ENCODE results near the gene PHGDH.

The PHGDH gene

GRCh38 chr1:119748040-119748439 lies 36.3 kb downstream of the PHGDH start:
- ChIA-PET POLR2A (interaction anchor here (0.7 to 1.1 kb wide), 2 partner anchors 34 to 36 kb away, joined by 3 read pairs; partner anchors contain the start of gene PHGDH), CTCF (interaction anchor here (1.2 to 1.3 kb wide), 2 partner anchors 14 to 72 kb away, joined by 3 read pairs; no protein-coding TSS in a partner anchor)
- TF ChIP-seq SP1 (IDR thresholded peaks at IDR 0.05) (no peak), NFRKB (IDR thresholded peaks at IDR 0.05) (no peak)
- no peak for DNase-seq (ENCODE audit: extremely low spot score)

GRCh38 chr1:119752592-119752991 lies 40.9 kb downstream of the PHGDH start:
- POLR2A ChIA-PET = no interaction called here
- CTCF ChIA-PET = interaction anchor here (1.1 kb wide), 1 partner anchor 9 kb away, joined by 4 read pairs; no protein-coding TSS in a partner anchor
- TF ChIP-seq CTBP1 (IDR thresholded peaks at IDR 0.05; ENCODE audit: borderline replicate concordance) (no peak), LEF1 (IDR thresholded peaks at IDR 0.05; ENCODE audit: borderline replicate concordance) (no peak), ZNF384 (IDR thresholded peaks at IDR 0.05) (no peak), PKNOX1 (IDR thresholded peaks at IDR 0.05) (no peak), HDGF (IDR thresholded peaks at IDR 0.05; ENCODE audit: borderline replicate concordance) (no peak), FOXK2 (IDR thresholded peaks at IDR 0.05) (no peak), TARDBP (IDR thresholded peaks at IDR 0.05) (no peak), BHLHE40 (IDR thresholded peaks at IDR 0.05; ENCODE audit: borderline replicate concordance) (no peak), SUZ12 (IDR thresholded peaks at IDR 0.05) (no peak), SP1 (IDR thresholded peaks at IDR 0.05) (no peak), NFRKB (IDR thresholded peaks at IDR 0.05) (no peak), FOXM1 (IDR thresholded peaks at IDR 0.05; ENCODE audit: borderline replicate concordance) (no peak), ELF4 (IDR thresholded peaks at IDR 0.05) (no peak)
- DNase-seq (ENCODE audit: extremely low spot score) = no peak

- TF ChIP-seq ZNF384 (IDR thresholded peaks at IDR 0.05) (no peak), SUZ12 (IDR thresholded peaks at IDR 0.05) (no peak), PKNOX1 (IDR thresholded peaks at IDR 0.05) (no peak), SP1 (IDR thresholded peaks at IDR 0.05) (no peak), ARNT (IDR thresholded peaks at IDR 0.05) (no peak), HDGF (IDR thresholded peaks at IDR 0.05; ENCODE audit: borderline replicate concordance) (no peak), BHLHE40 (IDR thresholded peaks at IDR 0.05; ENCODE audit: borderline replicate concordance) (no peak), FOXA1 (IDR thresholded peaks at IDR 0.05) (no peak), FOXK2 (IDR thresholded peaks at IDR 0.05) (no peak), LEF1 (IDR thresholded peaks at IDR 0.05; ENCODE audit: borderline replicate concordance) (no peak)
- no peak for DNase-seq (ENCODE audit: extremely low spot score)
- POLR2A ChIA-PET = no interaction called here
- CTCF ChIA-PET = interaction anchor here (0.5 to 1.1 kb wide), 2 partner anchors 14 to 34 kb away, joined by 3 read pairs; no protein-coding TSS in a partner anchor
Observed at GRCh38 chr1:119758584-119758983, 46.9 kb downstream of the PHGDH start.

GRCh38 chr1:119762409-119762808 lies 50.7 kb downstream of the PHGDH start:
- TF ChIP-seq BHLHE40 (IDR thresholded peaks at IDR 0.05; ENCODE audit: borderline replicate concordance) = no peak
- no peak for TF ChIP-seq FOXM1 (IDR thresholded peaks at IDR 0.05; ENCODE audit: borderline replicate concordance)
- no peak for TF ChIP-seq SP1 (IDR thresholded peaks at IDR 0.05)
- no peak for TF ChIP-seq CTBP1 (IDR thresholded peaks at IDR 0.05; ENCODE audit: borderline replicate concordance)
- no peak for TF ChIP-seq FOXK2 (IDR thresholded peaks at IDR 0.05)
- TF ChIP-seq LEF1 (IDR thresholded peaks at IDR 0.05; ENCODE audit: borderline replicate concordance) = no peak
- no peak for TF ChIP-seq ZNF384 (IDR thresholded peaks at IDR 0.05)
- no peak for TF ChIP-seq L3MBTL2 (conservative IDR thresholded peaks at IDR 0.05)
- no peak for TF ChIP-seq HDGF (IDR thresholded peaks at IDR 0.05; ENCODE audit: borderline replicate concordance)
- no peak for TF ChIP-seq NFRKB (IDR thresholded peaks at IDR 0.05)
- TF ChIP-seq FOXA1 (IDR thresholded peaks at IDR 0.05) = no peak
- TF ChIP-seq ELF4 (IDR thresholded peaks at IDR 0.05) = no peak
- TF ChIP-seq TARDBP (IDR thresholded peaks at IDR 0.05) = no peak
- TF ChIP-seq SUZ12 (IDR thresholded peaks at IDR 0.05) = no peak
- TF ChIP-seq ARNT (IDR thresholded peaks at IDR 0.05) = no peak
- no peak for TF ChIP-seq PKNOX1 (IDR thresholded peaks at IDR 0.05)
- DNase-seq (ENCODE audit: extremely low spot score) = no peak
- CTCF ChIA-PET = no interaction called here
- POLR2A ChIA-PET = no interaction called here

- no peak for DNase-seq (ENCODE audit: extremely low spot score)
- TF ChIP-seq TARDBP (IDR thresholded peaks at IDR 0.05) (no peak), ELF4 (IDR thresholded peaks at IDR 0.05) (no peak), BHLHE40 (IDR thresholded peaks at IDR 0.05; ENCODE audit: borderline replicate concordance) (no peak), NFRKB (IDR thresholded peaks at IDR 0.05) (no peak), PKNOX1 (IDR thresholded peaks at IDR 0.05) (no peak), ZNF384 (IDR thresholded peaks at IDR 0.05) (no peak), FOXK2 (IDR thresholded peaks at IDR 0.05) (no peak)
- CTCF ChIA-PET = no interaction called here
- POLR2A ChIA-PET = no interaction called here
Observed at GRCh38 chr1:119762953-119763352, 51.2 kb downstream of the PHGDH start.

- ChIA-PET CTCF (no interaction called here), POLR2A (no interaction called here)
- DNase-seq (ENCODE audit: extremely low spot score) = no peak
- TF ChIP-seq SP1 (IDR thresholded peaks at IDR 0.05) = no peak
- no peak for TF ChIP-seq FOXM1 (IDR thresholded peaks at IDR 0.05; ENCODE audit: borderline replicate concordance)
- TF ChIP-seq FOXA1 (IDR thresholded peaks at IDR 0.05) = no peak
- TF ChIP-seq LEF1 (IDR thresholded peaks at IDR 0.05; ENCODE audit: borderline replicate concordance) = no peak
- no peak for TF ChIP-seq SUZ12 (IDR thresholded peaks at IDR 0.05)
- TF ChIP-seq ELF4 (IDR thresholded peaks at IDR 0.05) = no peak
- TF ChIP-seq CTBP1 (IDR thresholded peaks at IDR 0.05; ENCODE audit: borderline replicate concordance) = no peak
- TF ChIP-seq L3MBTL2 (conservative IDR thresholded peaks at IDR 0.05) = no peak
Observed at GRCh38 chr1:119764220-119764619, 52.5 kb downstream of the PHGDH start.
